Hematopoietic multipotent progenitor cell (in vitro differentiated cells): ENCODE data around the gene DAPL1. TPM values are rescaled to one million over a fixed set of nuclear protein-coding genes. Genes with fewer than 3 reads are reported as not detected.
"Not testable (repeated sequence)": the region's sequence is repeated elsewhere in the genome, so short reads cannot be mapped to it uniquely, and the experiment has no call there.

Experiments
- DNase-seq, 3 donors: peaks; one replicate each; pipeline ENCODE4 v3.0.0-alpha.2; 2011 to 2015; ENCODE audit warnings: low read depth in 2 of 3, low spot score in 2 of 3
- total RNA-seq: library from RNA; depleted of rRNA; stranded (reverse); fragments of >200 nt; gene quantifications from one replicate; pipeline ENCODE4 v1.2.3, GENCODE V29; 2012

The DAPL1 gene
- total RNA-seq, 1 donor, result not detected

GRCh38 chr2:158817588-158817987, 22.5 kb downstream of the DAPL1 start:
- DNase-seq, result no peak

DNA sequence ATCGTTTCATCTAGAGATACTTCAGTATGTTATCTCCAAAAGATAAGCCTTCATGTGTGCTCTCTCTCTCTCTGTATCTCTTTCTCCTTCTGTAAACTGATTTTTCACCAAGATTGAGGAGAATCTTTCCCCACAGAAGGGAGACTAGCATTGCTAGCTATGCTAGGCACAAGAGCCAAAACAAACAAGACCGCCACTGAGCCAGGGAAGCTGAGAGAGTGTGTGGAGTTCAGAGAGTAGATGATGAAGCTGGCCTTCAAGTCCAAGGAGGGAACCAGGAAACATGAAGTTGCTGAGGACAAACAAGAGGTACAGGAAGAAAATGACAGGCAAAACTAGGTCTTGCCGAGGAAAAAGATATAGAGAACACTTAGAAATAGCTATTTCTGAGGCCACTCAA, 23.4 kb downstream of the DAPL1 start:
- no peak for DNase-seq

DNA sequence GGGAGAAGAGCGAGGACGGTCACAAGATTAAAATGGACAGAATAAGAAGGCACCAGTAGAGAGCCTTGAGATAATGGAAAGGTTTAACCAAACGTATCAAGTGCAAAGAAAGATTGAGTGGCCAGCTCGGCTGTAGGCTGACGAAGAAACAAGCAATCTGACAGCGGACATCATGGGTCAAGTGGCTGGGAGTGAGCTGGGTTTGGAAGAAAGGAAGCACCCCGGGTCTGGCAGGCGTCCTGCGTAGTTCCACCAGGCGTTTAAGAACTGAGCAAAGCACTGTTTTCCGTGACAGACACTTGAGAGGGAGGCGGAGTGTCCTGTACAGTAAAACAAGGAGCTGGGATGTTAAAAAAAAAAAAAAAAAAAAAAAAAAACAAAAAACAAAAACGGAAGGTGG, 27.1 kb downstream of the DAPL1 start:
- DNase-seq, result no peak

- DNase-seq, result no peak
Observed at GRCh38 chr2:158823486-158824237, 28.5 kb downstream of the DAPL1 start.

GRCh38 chr2:158825021-158825420, 29.9 kb downstream of the DAPL1 start:
- no peak for DNase-seq

GRCh38 chr2:158826965-158827364, 31.8 kb downstream of the DAPL1 start:
- no peak for DNase-seq

- no peak for DNase-seq
Observed at GRCh38 chr2:158828378-158829164, 33.5 kb downstream of the DAPL1 start.

DNA sequence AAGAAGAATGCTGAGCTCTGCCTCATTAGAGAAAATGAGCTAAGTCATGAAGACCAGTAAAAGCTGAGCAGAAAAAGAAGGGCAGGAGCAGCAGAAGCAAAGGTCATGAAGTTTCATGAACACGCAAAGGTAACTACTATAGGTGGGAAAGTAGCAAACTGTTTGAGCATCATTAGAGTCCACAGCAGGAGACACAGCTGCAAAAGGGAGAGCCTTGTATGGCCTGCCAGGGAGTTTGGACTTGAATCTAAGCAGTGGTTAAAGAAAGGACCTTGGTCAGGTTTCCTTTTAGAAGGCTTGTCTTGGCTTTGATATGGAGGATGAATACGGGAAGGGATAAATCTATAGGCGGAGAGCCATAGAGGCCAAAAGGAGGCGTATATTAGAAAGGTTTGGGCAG, 34.0 kb downstream of the DAPL1 start:
- DNase-seq, result no peak

GRCh38 chr2:158830201-158830600, 35.1 kb downstream of the DAPL1 start:
- DNase-seq, result no peak

- no peak for DNase-seq
Observed at GRCh38 chr2:158835431-158835830, 40.3 kb downstream of the DAPL1 start.

DNA sequence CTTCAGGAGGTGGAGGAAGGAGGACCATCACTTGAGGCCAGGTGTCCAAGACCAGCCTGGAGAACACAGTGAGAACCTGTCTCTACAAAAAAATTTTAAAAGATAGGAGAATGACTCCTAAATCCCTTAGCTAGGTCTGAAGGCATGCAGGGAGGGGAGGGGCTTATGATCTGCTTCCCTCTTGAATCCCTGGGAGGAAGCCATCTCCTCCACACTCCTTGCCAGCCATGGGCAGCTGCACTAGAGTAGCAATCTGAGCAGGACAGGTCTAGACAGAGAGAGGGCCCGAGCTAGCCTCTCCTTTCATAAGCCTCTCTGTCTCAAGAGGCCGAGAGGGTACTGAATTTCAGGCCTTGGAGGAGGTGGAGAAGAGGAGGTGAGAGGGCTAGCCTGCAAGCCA, 42.5 kb downstream of the DAPL1 start:
- DNase-seq, result no peak

- DNase-seq, result no peak
Observed at GRCh38 chr2:158841850-158842249, 46.7 kb downstream of the DAPL1 start.

DNA sequence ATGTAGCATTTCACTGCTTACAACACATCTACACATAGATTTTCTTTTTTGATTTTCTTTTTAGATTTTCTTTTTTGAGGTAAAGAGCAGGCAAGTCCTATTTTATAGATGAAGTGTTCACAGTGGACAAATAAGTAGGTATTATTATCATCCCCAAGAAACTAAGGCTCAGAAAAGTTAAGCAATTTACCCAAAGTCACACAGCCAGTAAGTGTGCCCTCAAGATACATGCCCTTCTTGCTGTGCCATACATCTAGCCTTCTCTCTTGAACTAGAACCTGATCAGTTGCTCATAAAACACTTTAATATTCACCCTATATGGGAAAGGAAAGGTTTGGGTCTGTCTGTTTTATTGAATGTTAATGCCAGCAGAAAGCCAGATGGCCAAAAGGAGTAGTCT, 50.3 kb downstream of the DAPL1 start:
- DNase-seq, result no peak

- no peak for DNase-seq
Observed at GRCh38 chr2:158845859-158846258, 50.7 kb downstream of the DAPL1 start.

DNA sequence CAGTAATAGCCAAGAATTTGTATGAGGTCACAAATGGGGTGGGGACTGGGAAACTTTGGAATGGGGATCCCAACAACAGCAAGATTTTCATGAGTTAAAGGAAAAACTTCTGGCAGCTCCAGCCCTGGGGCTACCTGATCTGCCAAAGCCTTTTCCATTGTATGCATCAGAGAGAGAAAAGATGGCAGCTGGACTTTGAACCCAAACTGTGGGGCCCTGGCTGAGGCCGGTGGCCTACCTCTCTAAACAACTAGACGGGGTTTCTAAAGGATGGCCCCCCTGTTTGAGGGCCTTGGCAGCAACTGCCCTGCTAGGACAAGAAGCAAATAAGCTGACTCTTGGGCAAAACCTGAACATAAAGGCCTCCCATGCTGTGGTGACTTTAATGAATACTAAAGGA, 52.4 kb downstream of the DAPL1 start:
- not testable (repeated sequence) for DNase-seq

GRCh38 chr2:158848031-158848970, 53.2 kb downstream of the DAPL1 start:
- DNase-seq, result not testable (repeated sequence)

GRCh38 chr2:158860179-158860578, 65.1 kb downstream of the DAPL1 start:
- DNase-seq, result not testable (repeated sequence)

DNA sequence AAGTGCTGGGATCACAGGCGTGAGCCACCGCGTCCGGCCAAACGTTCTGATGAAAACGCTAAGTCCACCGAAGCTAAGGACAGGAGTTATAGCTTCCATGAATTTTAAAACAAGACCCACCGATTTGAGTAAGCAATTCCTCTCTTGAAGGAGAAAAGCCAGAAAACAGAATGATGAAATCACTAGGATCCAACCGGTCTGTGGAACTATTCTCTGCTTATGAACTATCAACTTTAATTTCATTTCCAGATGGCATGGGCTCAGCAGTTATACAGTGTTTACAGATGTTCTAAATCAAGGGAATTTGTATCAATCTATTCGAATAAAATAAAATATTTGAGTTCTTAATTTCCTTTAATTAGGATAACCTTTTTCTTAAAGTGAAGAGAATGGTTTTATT, 66.5 kb downstream of the DAPL1 start:
- DNase-seq, result not testable (repeated sequence)

DNA sequence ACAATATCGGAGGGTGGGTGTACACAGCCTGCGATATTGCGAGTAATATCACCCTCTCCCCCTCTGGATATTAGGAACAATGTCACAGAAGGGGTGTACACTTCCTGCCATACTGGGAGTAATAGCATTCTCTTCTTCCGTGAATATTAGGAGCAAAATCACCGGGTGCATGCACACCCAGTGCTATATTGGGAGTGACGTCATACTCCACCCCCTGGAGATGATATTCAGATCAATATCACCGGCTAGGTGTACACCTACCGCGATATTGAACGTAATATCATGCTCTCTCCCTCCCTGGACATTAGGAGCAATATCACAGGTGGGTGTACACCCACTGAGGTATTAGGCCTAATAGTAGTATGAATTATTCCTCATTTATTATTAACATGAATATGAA, 70.4 kb downstream of the DAPL1 start:
- not testable (repeated sequence) for DNase-seq
